ENCODE data around the gene BTBD16. TPM values are rescaled to one million over a fixed set of nuclear protein-coding genes. Genes with fewer than 3 reads are reported as not detected.

The BTBD16 gene
- total RNA-seq, 1 donor from 2014 or later: not detected

GRCh38 chr10:122348935-122349361 lies 77.9 kb downstream of the BTBD16 start:
- H3K9me3 Mint-ChIP-seq: peaks cover 6% of the 10 kb centered on the region
- TF ChIP-seq CTCF (conservative IDR thresholded peaks at IDR 0.05): no peak
- peaks cover 42% of the 10 kb centered on the region for H3K4me1 Mint-ChIP-seq
- H3K27ac Mint-ChIP-seq (ENCODE audit: unreplicated experiment): peak overlapping the region; percentile 69
- DNase-seq (ENCODE audit: low read depth, low spot score): no peak
- peaks cover 8% of the 10 kb centered on the region for H3K36me3 Mint-ChIP-seq (ENCODE audit: low read depth)
- H3K4me3 Mint-ChIP-seq: no peak overlapping the region
- H3K27me3 Mint-ChIP-seq (ENCODE audit: low read depth): no peaks in the 10 kb centered on the region

- Mint-ChIP-seq H3K36me3 (ENCODE audit: low read depth) (peaks cover 8% of the 10 kb centered on the region), H3K27me3 (ENCODE audit: low read depth) (no peaks in the 10 kb centered on the region), H3K4me3 (no peak overlapping the region), H3K27ac (ENCODE audit: unreplicated experiment) (no peak overlapping the region), H3K9me3 (peaks cover 6% of the 10 kb centered on the region), H3K4me1 (peaks cover 38% of the 10 kb centered on the region)
- no peak for DNase-seq (ENCODE audit: low read depth, low spot score)
- no peak for TF ChIP-seq CTCF (conservative IDR thresholded peaks at IDR 0.05)
Measured at GRCh38 chr10:122349758-122350369, 78.8 kb downstream of the BTBD16 start.

GRCh38 chr10:122350893-122351292 lies 79.8 kb downstream of the BTBD16 start:
- Mint-ChIP-seq H3K27ac (ENCODE audit: unreplicated experiment) (no peak overlapping the region), H3K4me1 (peaks cover 34% of the 10 kb centered on the region), H3K9me3 (peaks cover 4% of the 10 kb centered on the region), H3K4me3 (no peak overlapping the region), H3K36me3 (ENCODE audit: low read depth) (peaks cover 3% of the 10 kb centered on the region), H3K27me3 (ENCODE audit: low read depth) (no peaks in the 10 kb centered on the region)
- TF ChIP-seq CTCF (conservative IDR thresholded peaks at IDR 0.05): no peak
- no peak for DNase-seq (ENCODE audit: low read depth, low spot score)

- H3K9me3 Mint-ChIP-seq: peaks cover under 1% of the 10 kb centered on the region
- H3K36me3 Mint-ChIP-seq (ENCODE audit: low read depth): no peaks in the 10 kb centered on the region
- H3K4me3 Mint-ChIP-seq: no peak overlapping the region
- no peak overlapping the region for H3K27ac Mint-ChIP-seq (ENCODE audit: unreplicated experiment)
- no peak for DNase-seq (ENCODE audit: low read depth, low spot score)
- no peaks in the 10 kb centered on the region for H3K27me3 Mint-ChIP-seq (ENCODE audit: low read depth)
- TF ChIP-seq CTCF (conservative IDR thresholded peaks at IDR 0.05): no peak
- H3K4me1 Mint-ChIP-seq: peaks cover 34% of the 10 kb centered on the region
Measured at GRCh38 chr10:122352817-122353525, 81.9 kb downstream of the BTBD16 start.

GRCh38 chr10:122354383-122354782 lies 83.3 kb downstream of the BTBD16 start:
- TF ChIP-seq CTCF (conservative IDR thresholded peaks at IDR 0.05): no peak
- Mint-ChIP-seq H3K27ac (ENCODE audit: unreplicated experiment) (no peak overlapping the region), H3K4me3 (no peak overlapping the region), H3K9me3 (peaks cover 9% of the 10 kb centered on the region), H3K36me3 (ENCODE audit: low read depth) (no peaks in the 10 kb centered on the region), H3K27me3 (ENCODE audit: low read depth) (no peaks in the 10 kb centered on the region), H3K4me1 (peaks cover 21% of the 10 kb centered on the region)
- no peak for DNase-seq (ENCODE audit: low read depth, low spot score)
